GM23248 (cell line): ENCODE measurements around the gene HDHD5. TPM values are rescaled to one million over a fixed set of nuclear protein-coding genes. Genes with fewer than 3 reads are reported as not detected.

Source experiments
- DNase-seq: peaks from one replicate; pipeline ENCODE4 v3.0.0-alpha.2; 2015
- H2AFZ ChIP-seq: fragments of 200-600 bp; sonication (generic); 2 replicates; pipeline ENCODE4 v1.6.1; 2016; ENCODE audit warnings: antibody characterized with exemption
- H3F3A ChIP-seq: fragments of 200-600 bp; sonication (generic); 2 replicates; pipeline ENCODE4 v1.6.1; 2016; ENCODE audit warnings: mild to moderate bottlenecking, antibody characterized with exemption, mixed run types; ENCODE audit not compliant: insufficient read depth
- H3K27ac ChIP-seq: fragments of 200-600 bp; sonication (generic); 2 replicates; pipeline ENCODE4 v1.5.1; 2016; ENCODE audit warnings: mild to moderate bottlenecking
- H3K27me3 ChIP-seq: fragments of 200-600 bp; sonication (generic); replicated peaks from 2 replicates; pipeline ENCODE4 v1.6.1; 2016; ENCODE audit warnings: mild to moderate bottlenecking; ENCODE audit not compliant: insufficient read depth
- H3K36me3 ChIP-seq: fragments of 200-600 bp; sonication (generic); 2 replicates; pipeline ENCODE4 v1.6.1; 2016; ENCODE audit warnings: low read depth, mild to moderate bottlenecking
- H3K4me1 ChIP-seq: fragments of 200-600 bp; sonication (generic); 2 replicates; pipeline ENCODE4 v1.6.1; 2016; ENCODE audit warnings: mild to moderate bottlenecking; ENCODE audit not compliant: insufficient read depth
- H3K4me2 ChIP-seq: fragments of 200-600 bp; sonication (generic); one replicate; pipeline ENCODE4 v1.6.1; 2016; ENCODE audit warnings: mild to moderate bottlenecking; ENCODE audit not compliant: unreplicated experiment
- H3K4me3 ChIP-seq: fragments of 200-600 bp; sonication (generic); 2 replicates; pipeline ENCODE4 v1.5.1; 2016; ENCODE audit warnings: mild to moderate bottlenecking
- H3K79me2 ChIP-seq: fragments of 200-600 bp; sonication (generic); 2 replicates; pipeline ENCODE4 v1.6.1; 2016; ENCODE audit warnings: mild to moderate bottlenecking; ENCODE audit not compliant: insufficient read depth
- H3K9ac ChIP-seq: fragments of 200-600 bp; sonication (generic); 2 replicates; pipeline ENCODE4 v1.6.1; 2016; ENCODE audit warnings: mild to moderate bottlenecking
- H3K9me2 ChIP-seq: fragments of 200-600 bp; sonication (generic); 2 replicates; pipeline ENCODE4 v1.6.1; 2016; ENCODE audit warnings: mixed run types, mild to moderate bottlenecking, moderate library complexity; ENCODE audit not compliant: insufficient read depth
- H3K9me3 ChIP-seq: fragments of 200-600 bp; sonication (generic); one replicate; pipeline ENCODE4 v1.6.1; 2017; ENCODE audit warnings: low read depth
- H4K20me1 ChIP-seq: fragments of 200-600 bp; sonication (generic); 2 replicates; pipeline ENCODE4 v1.6.0; 2016; ENCODE audit not compliant: insufficient read depth
- EZH2 ChIP-seq: fragments of 200-600 bp; sonication (generic); IDR thresholded peaks from 2 replicates; pipeline ENCODE4 v1.6.1; 2018; ENCODE audit warnings: antibody characterized with exemption, mild to moderate bottlenecking; ENCODE audit not compliant: insufficient read depth, poor library complexity, severe bottlenecking
- EZH2phosphoT487 ChIP-seq: fragments of 200-600 bp; sonication (generic); IDR thresholded peaks from 2 replicates; pipeline ENCODE4 v1.6.1; 2018; ENCODE audit warnings: antibody characterized with exemption, moderate library complexity, mild to moderate bottlenecking, low read depth; ENCODE audit not compliant: insufficient read depth
- WGBS, 2 experiments: methylation state at CpG; one replicate each; pipeline ENCODE4 v1.1.6; 2015 to 2017; ENCODE audit warnings: low lambda C conversion rate in 2 of 2, low coverage in 1 of 2; ENCODE audit errors: missing lambda C conversion rate in 2 of 2; 5-methylcytosine and 5-hydroxymethylcytosine counted together
- in situ Hi-C: fragments of 300-500 bp; cut with MboI; formaldehyde crosslinking; loops from 2 replicates; pipeline ENCODE4 v1.15.0; 2020
- polyA plus RNA-seq: library from polyadenylated mRNA; unstranded; fragments of >200 nt; fragmentation: Nextera tagmentation; extraction: Ambion mirVana; gene quantifications from 2 replicates; pipeline ENCODE4 v1.2.1, GENCODE V29; 2016
- total RNA-seq: library from RNA; depleted of rRNA; stranded (reverse); fragments of >200 nt; shearing (Covaris generic); gene quantifications from 2 replicates; pipeline ENCODE4 v1.2.3, GENCODE V29; 2014

HDHD5 gene
- total and polyA plus RNA-seq, 2 experiments from 2014 or later = 53.2 to 54.5 TPM

DNA sequence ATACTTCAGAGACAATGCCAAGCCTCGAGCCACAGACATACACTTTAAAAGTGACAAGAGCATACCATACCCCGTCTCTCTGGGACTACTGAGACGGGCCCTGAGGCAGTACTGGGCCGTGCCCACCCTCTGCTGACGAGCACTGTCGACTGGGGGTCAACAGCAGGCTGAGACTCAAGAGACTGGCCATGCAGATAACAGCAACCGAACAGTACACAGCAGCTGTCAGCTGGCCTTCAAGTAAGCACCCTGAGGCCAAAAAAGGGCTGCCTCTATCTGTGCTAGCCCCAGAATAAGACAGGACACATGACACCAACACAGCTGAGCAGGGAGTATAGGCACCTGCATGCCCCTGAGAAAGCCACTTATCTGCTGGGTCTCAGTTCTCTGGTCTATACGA, 19.1 kb downstream of the HDHD5 start:
- Histone ChIP-seq H3K4me2 (no peak overlapping the region), H3K27me3 (no peaks in the 10 kb centered on the region), H3K9ac (no peak overlapping the region), H3K9me3 (no peaks in the 10 kb centered on the region), H3K36me3 (peaks cover 9% of the 10 kb centered on the region), H3K27ac (no peak overlapping the region), H3F3A (no peaks in the 10 kb centered on the region), H2AFZ (no peak overlapping the region), H3K4me1 (no peaks in the 10 kb centered on the region), H3K79me2 (no peaks in the 10 kb centered on the region), H3K9me2 (no peaks in the 10 kb centered on the region), H4K20me1 (no peaks in the 10 kb centered on the region), H3K4me3 (no peak overlapping the region)
- WGBS, 2 experiments = 91 to 92% methylated on average over 8 of the region's 8 CpGs
- no peak for TF ChIP-seq EZH2
- in situ Hi-C loops = no loop called here
- no peak for DNase-seq

GRCh38 chr22:17138513-17138912, 20.6 kb downstream of the HDHD5 start:
- Histone ChIP-seq H3K4me1 (no peaks in the 10 kb centered on the region), H3K27me3 (no peaks in the 10 kb centered on the region), H3K4me3 (no peak overlapping the region), H3K9me3 (no peaks in the 10 kb centered on the region), H4K20me1 (no peaks in the 10 kb centered on the region), H3K27ac (no peak overlapping the region), H3K79me2 (no peaks in the 10 kb centered on the region), H3K4me2 (no peak overlapping the region), H3F3A (no peaks in the 10 kb centered on the region), H3K36me3 (peaks cover 9% of the 10 kb centered on the region), H3K9me2 (no peaks in the 10 kb centered on the region), H2AFZ (no peak overlapping the region), H3K9ac (no peak overlapping the region)
- in situ Hi-C loops = no loop called here
- TF ChIP-seq EZH2phosphoT487 (no peak), EZH2 (no peak)
- DNase-seq = no peak
- 78 to 84% methylated on average over 11 of the region's 11 CpGs for WGBS, 2 experiments

DNA sequence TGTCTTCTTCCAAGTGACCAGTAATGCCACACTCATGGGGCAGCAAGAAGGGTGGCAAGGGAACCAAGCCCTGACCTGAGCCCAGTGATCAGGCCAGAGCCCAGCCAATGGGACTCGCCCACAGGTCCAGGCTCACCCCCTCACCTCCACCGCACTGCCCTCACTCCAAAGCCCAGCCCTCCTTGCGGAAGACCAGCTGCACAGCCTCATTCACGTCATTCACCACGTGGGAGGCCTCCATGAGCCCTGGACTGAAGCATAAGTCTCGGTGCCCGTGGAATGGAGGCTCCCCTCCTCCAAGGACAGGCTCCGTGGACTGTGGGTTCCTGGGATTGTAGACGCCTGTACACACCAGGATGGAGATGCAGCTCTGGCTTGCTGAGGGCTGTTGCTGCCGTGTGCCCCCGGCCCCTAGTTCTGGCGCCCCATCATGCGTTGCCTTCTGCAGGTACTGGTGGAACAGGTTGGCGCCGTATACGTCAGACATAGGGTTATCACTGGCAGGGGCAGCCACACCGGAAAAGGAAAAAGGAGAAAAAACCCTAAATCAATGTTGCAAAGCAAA, 21.1 kb downstream of the HDHD5 start:
- Histone ChIP-seq H3K4me2 (no peak overlapping the region), H3K4me1 (no peaks in the 10 kb centered on the region), H3F3A (no peaks in the 10 kb centered on the region), H3K79me2 (no peaks in the 10 kb centered on the region), H3K9ac (no peak overlapping the region), H3K9me3 (no peaks in the 10 kb centered on the region), H3K27ac (no peak overlapping the region), H2AFZ (no peak overlapping the region), H3K4me3 (no peak overlapping the region), H4K20me1 (no peaks in the 10 kb centered on the region), H3K36me3 (peaks cover 9% of the 10 kb centered on the region), H3K9me2 (no peaks in the 10 kb centered on the region), H3K27me3 (no peaks in the 10 kb centered on the region)
- WGBS, 2 experiments = 93 to 94% methylated on average over 16 to 17 of the region's 17 CpGs
- TF ChIP-seq EZH2phosphoT487 = no peak
- no peak for TF ChIP-seq EZH2
- DNase-seq = no peak
- in situ Hi-C loops = no loop called here

GRCh38 chr22:17137170-17137569, 21.9 kb downstream of the HDHD5 start:
- H3K27me3 ChIP-seq = no peaks in the 10 kb centered on the region
- DNase-seq = no peak
- no peak overlapping the region for H3K4me3 ChIP-seq
- TF ChIP-seq EZH2 = no peak
- no peak for TF ChIP-seq EZH2phosphoT487
- no peaks in the 10 kb centered on the region for H3K9me3 ChIP-seq
- no peak overlapping the region for H3K9ac ChIP-seq
- H3K36me3 ChIP-seq = peaks cover 5% of the 10 kb centered on the region; the same call in 1 of the 2 replicates
- H3K79me2 ChIP-seq = no peaks in the 10 kb centered on the region
- no peaks in the 10 kb centered on the region for H3K9me2 ChIP-seq
- H3F3A ChIP-seq = no peaks in the 10 kb centered on the region
- H2AFZ ChIP-seq = no peak overlapping the region
- 75 to 76% methylated on average over 4 of the region's 4 CpGs for WGBS, 2 experiments
- H4K20me1 ChIP-seq = no peaks in the 10 kb centered on the region
- H3K4me2 ChIP-seq = no peak overlapping the region
- no peaks in the 10 kb centered on the region for H3K4me1 ChIP-seq
- in situ Hi-C loops = no loop called here
- no peak overlapping the region for H3K27ac ChIP-seq
